K562 (cell line): ENCODE data around the gene RELA. TPM values are rescaled to one million over a fixed set of nuclear protein-coding genes. Genes with fewer than 3 reads are reported as not detected.
A peak's percentile ranks its signal among the peaks of the same experiment; 100 is the strongest.
"Not testable (repeated sequence)": the region's sequence is repeated elsewhere in the genome, so short reads cannot be mapped to it uniquely, and the experiment has no call there.

Source experiments
- ATAC-seq: fragments of 200-7000 bp; cut with Tn5 transposase; 3 replicates; pipeline ENCODE4 v1.9.1; 2020; ENCODE audit warnings: moderate library complexity
- BruUV-seq: library from RNA; stranded (reverse); fragments of 400-500 nt; replicated peaks from 2 replicates; lab custom pipeline; 2021; lab: Mats Ljungman, UMichigan
- CTCF ChIA-PET: fragments of 300-600 bp; formaldehyde crosslinking; extraction: SDS; loops from one replicate; lab custom pipeline; 2021; ENCODE audit warnings: low intra/inter-chr PET ratio; lab: Yijun Ruan, JAX
- POLR2A ChIA-PET: fragments of 300-600, 350-650 bp; sonication (Branson Sonifier 250); formaldehyde crosslinking; extraction: SDS; loops from one replicate; lab custom pipeline; 2021; ENCODE audit warnings: antibody characterized with exemption, inconsistent platforms; lab: Yijun Ruan, JAX
- DNase-seq, 4 experiments: peaks; one replicate each; pipeline versions ENCODE4 v3.0.0 to v3.0.0-alpha.2; 2011 to 2018; ENCODE audit warnings: low spot score in 3 of 4, mixed read lengths in 3 of 4; ENCODE audit errors: extremely low read depth in 1 of 4
- FAIRE-seq: peaks from 2 replicates; lab custom pipeline; 2011; peaks lifted over from hg19 to GRCh38; lab: Jason Lieb, UNC
- H2AFZ ChIP-seq: 2 replicates; pipeline ENCODE4 v1.6.0; 2011; ENCODE audit warnings: low read depth, low read length, control low read depth, inconsistent platforms
- H3K27ac ChIP-seq: fragments of 200-600 bp; 3 replicates; pipeline ENCODE4 v1.8.0; 2011; ENCODE audit warnings: low read depth, mild to moderate bottlenecking, control low read depth, inconsistent platforms, low read length, moderate library complexity, mixed read lengths; ENCODE audit errors: extremely low read depth
- H3K27me3 ChIP-seq, 2 experiments: fragments of 300-600 bp in 1 of 2; 2 replicates in 1 of 2; 3 replicates in 1 of 2; pipeline versions ENCODE4 v1.6.0 to v1.8.0; 2011; ENCODE audit warnings: inconsistent platforms in 2 of 2, low read length in 2 of 2, mild to moderate bottlenecking in 1 of 2, mixed read lengths in 1 of 2, moderate library complexity in 1 of 2; ENCODE audit not compliant: control insufficient read depth in 2 of 2, insufficient read depth in 2 of 2
- H3K36me3 ChIP-seq: fragments of 300-600 bp; 3 replicates; pipeline ENCODE4 v1.8.0; 2011; ENCODE audit warnings: mild to moderate bottlenecking, low read length, inconsistent platforms; ENCODE audit not compliant: control insufficient read depth, insufficient read depth
- H3K4me1 ChIP-seq, 2 experiments: fragments of 200-600 bp in 1 of 2; replicated peaks in 1 of 2; 2 replicates in 1 of 2; 3 replicates in 1 of 2; pipeline versions ENCODE4 v1.5.1 to v1.8.0; 2011; ENCODE audit warnings: inconsistent platforms in 2 of 2, low read length in 2 of 2, mild to moderate bottlenecking in 1 of 2, mixed read lengths in 1 of 2, moderate library complexity in 1 of 2; ENCODE audit not compliant: control insufficient read depth in 2 of 2, insufficient read depth in 2 of 2
- H3K4me2 ChIP-seq: 2 replicates; pipeline ENCODE4 v1.6.1; 2011; ENCODE audit warnings: low read length, control low read depth, inconsistent platforms, mixed read lengths; ENCODE audit not compliant: insufficient read depth
- H3K4me3 ChIP-seq: fragments of 200-600 bp; sonication (generic), shearing (Covaris generic); 2 replicates; pipeline ENCODE4 v1.5.1; 2016; ENCODE audit warnings: control low read depth, inconsistent platforms
- H3K79me2 ChIP-seq: fragments of 200-600 bp; 3 replicates; pipeline ENCODE4 v1.8.0; 2011; ENCODE audit warnings: low read length, inconsistent platforms; ENCODE audit not compliant: control insufficient read depth, insufficient read depth
- H3K9ac ChIP-seq, 2 experiments: 2 replicates each; pipeline versions ENCODE4 v1.6.0 to v1.6.1; 2011; ENCODE audit warnings: low read depth in 2 of 2, low read length in 2 of 2, control low read depth in 1 of 2, inconsistent platforms in 1 of 2, mild to moderate bottlenecking in 1 of 2, mixed read lengths in 1 of 2; ENCODE audit not compliant: insufficient read depth in 1 of 2
- H3K9me1 ChIP-seq: one replicate; pipeline ENCODE4 v1.6.0; 2011; ENCODE audit warnings: inconsistent platforms, mild to moderate bottlenecking, low read length, moderate library complexity; ENCODE audit not compliant: control insufficient read depth, insufficient read depth
- H3K9me3 ChIP-seq: replicated peaks from 2 replicates; pipeline ENCODE4 v1.5.1; 2011; ENCODE audit warnings: low read depth, low read length, inconsistent platforms; ENCODE audit not compliant: control insufficient read depth, insufficient read depth
- H4K20me1 ChIP-seq: replicated peaks from 2 replicates; pipeline ENCODE4 v1.6.1; 2011; ENCODE audit warnings: low read length, inconsistent platforms, mixed read lengths; ENCODE audit not compliant: control insufficient read depth, insufficient read depth
- ADNP ChIP-seq: fragments of 200-800 bp; sonication (Bioruptor generic); IDR thresholded peaks from 2 replicates; pipeline ENCODE4 v1.6.1; 2016; ENCODE audit warnings: missing genetic modification characterization, missing compliant biosample characterization
- BCOR ChIP-seq: fragments of 450-650 bp; IDR thresholded peaks from 2 replicates; pipeline ENCODE4 v1.6.1; 2016
- DMBX1 ChIP-seq: fragments of 250-450 bp; sonication (Bioruptor Pico); IDR thresholded peaks from 2 replicates; pipeline ENCODE4 v1.8.0; 2022; ENCODE audit warnings: inconsistent platforms, mild to moderate bottlenecking, moderate library complexity, borderline replicate concordance
- EGR1 ChIP-seq: fragments of 450-650 bp; conservative IDR thresholded peaks from 2 replicates; pipeline ENCODE4 v1.6.1; 2017; ENCODE audit warnings: mild to moderate bottlenecking
- EP400 ChIP-seq: fragments of 450-650 bp; IDR thresholded peaks from 2 replicates; pipeline ENCODE4 v1.6.1; 2017; ENCODE audit warnings: antibody characterized with exemption, mild to moderate bottlenecking, moderate library complexity
- FOXM1 ChIP-seq, 2 experiments: fragments of 450-650 bp in 1 of 2; sonication (generic) in 1 of 2; formaldehyde crosslinking in 1 of 2; IDR thresholded peaks; 2 replicates each; pipeline versions ENCODE4 v1.6.1 to v1.9.0; 2017 to 2022; ENCODE audit warnings: low read depth in 2 of 2, mild to moderate bottlenecking in 2 of 2, missing genetic modification reagents in 1 of 2, moderate library complexity in 1 of 2
- KDM1A ChIP-seq, 2 experiments: fragments of 450-650 bp; IDR thresholded peaks; 2 replicates each; pipeline ENCODE4 v1.6.1; 2016; ENCODE audit warnings: mild to moderate bottlenecking in 2 of 2
- KDM4B ChIP-seq, 2 experiments: fragments of 450-650 bp in 1 of 2; sonication (generic) in 1 of 2; IDR thresholded peaks; 2 replicates each; pipeline ENCODE4 v1.6.1; 2016 to 2017; ENCODE audit warnings: borderline replicate concordance in 2 of 2, antibody characterized with exemption in 1 of 2, low read depth in 1 of 2, mild to moderate bottlenecking in 1 of 2
- MCM3 ChIP-seq: fragments of 450-650 bp; IDR thresholded peaks from 2 replicates; pipeline ENCODE4 v1.6.1; 2016
- NR1H2 ChIP-seq: sonication (generic); formaldehyde crosslinking; IDR thresholded peaks from 2 replicates; pipeline ENCODE4 v1.4.0; 2020; ENCODE audit warnings: mild to moderate bottlenecking, missing genetic modification reagents
- RBM22 ChIP-seq: fragments of 200-400 bp; formaldehyde crosslinking; IDR thresholded peaks from 2 replicates; pipeline ENCODE4 v1.6.1; 2018; ENCODE audit warnings: low read length, low read depth; ENCODE audit not compliant: poor library complexity, severe bottlenecking
- RCOR1 ChIP-seq, 2 experiments: IDR thresholded peaks; 2 replicates each; pipeline ENCODE4 v1.6.1; 2012; ENCODE audit warnings: low read depth in 2 of 2, low read length in 2 of 2, borderline replicate concordance in 1 of 2, improper control_type of control experiment in 1 of 2
- SMARCA5 ChIP-seq: fragments of 450-650 bp; IDR thresholded peaks from 2 replicates; pipeline ENCODE4 v1.6.1; 2016
- ZBTB1 ChIP-seq: sonication (generic); formaldehyde crosslinking; IDR thresholded peaks from 2 replicates; pipeline ENCODE4 v1.8.1; 2023; ENCODE audit warnings: missing genetic modification reagents, low read depth, mild to moderate bottlenecking, borderline replicate concordance
- ZFP1 ChIP-seq: fragments of 450-650 bp; formaldehyde crosslinking; IDR thresholded peaks from 2 replicates; pipeline ENCODE4 v1.4.0; 2020; ENCODE audit warnings: mild to moderate bottlenecking, mixed read lengths
- ZKSCAN8 ChIP-seq: fragments of 200-800 bp; sonication (Bioruptor generic); IDR thresholded peaks from 2 replicates; pipeline ENCODE4 v1.6.1; 2016; ENCODE audit warnings: missing genetic modification characterization, missing compliant biosample characterization
- ZNF316 ChIP-seq: fragments of 450-650 bp; IDR thresholded peaks from 2 replicates; pipeline ENCODE4 v1.6.1; 2016
- ZNF584 ChIP-seq: fragments of 200-800 bp; sonication (Bioruptor generic); IDR thresholded peaks from 2 replicates; pipeline ENCODE4 v1.6.1; 2016; ENCODE audit warnings: low read depth, mild to moderate bottlenecking, missing genetic modification characterization, missing compliant biosample characterization
- WGBS: fragments of 100-300 bp; shearing (Covaris generic); methylation state at CpG from one replicate; pipeline ENCODE4 v1.1.6; 2016; ENCODE audit warnings: low coverage, mixed read lengths; ENCODE audit not compliant: insufficient coverage; ENCODE audit errors: missing lambda C conversion rate; 5-methylcytosine and 5-hydroxymethylcytosine counted together
- in situ Hi-C: fragments of 300-500 bp; cut with MboI; formaldehyde crosslinking; loops from 4 replicates; pipeline ENCODE4 v1.15.0; 2018; ENCODE audit warnings: inconsistent platforms, mixed read lengths
- intact Hi-C: fragments of 100-400 bp; cut with micrococcal nuclease; formaldehyde crosslinking; loops from 2 replicates; pipeline ENCODE4 v1.14.2; 2022
- polyA plus RNA-seq, 8 experiments: library from polyadenylated mRNA; depleted of rRNA in 4 of 8; stranded (reverse) in 5 of 8; unstranded in 3 of 8; fragments of >200 nt; fragmentation: Nextera tagmentation in 2 of 8; fragmentation: Illumina TruSeq in 1 of 8; extraction: Ambion mirVana in 2 of 8; extraction: Trizol in 1 of 8; gene quantifications; 2 replicates each; pipeline versions ENCODE4 v1.2.1 to v1.2.3, GENCODE V29; 2011 to 2014; ENCODE audit warnings: inconsistent platforms in 1 of 8, missing spikeins in 1 of 8
- total RNA-seq, 7 experiments: library from RNA; depleted of rRNA in 6 of 7; stranded (reverse); fragments of >200 nt in 6 of 7; fragmentation: Illumina TruSeq in 2 of 7; extraction: Trizol in 2 of 7; gene quantifications; 2 replicates each; pipeline versions ENCODE4 v1.2.1 to v1.2.3, GENCODE V29; 2011 to 2021; ENCODE audit warnings: low replicate concordance in 1 of 7

RELA gene
- total and polyA plus RNA-seq, 9 of the 15 experiments (the other 6 are each of a cell fraction or from before 2014, with no cell fraction given): 6.0 to 67.4 (median 20.6) TPM

GRCh38 chr11:65692367-65692766, 29.7 kb upstream of the RELA start (continued):
- TF ChIP-seq ZBTB1 (no peak), DMBX1 (peak; percentile 33; the same call in 1 of the 2 replicates), NR1H2 (CRISPR knock-in tag) (no peak), RCOR1 (IDR thresholded peaks at IDR 0.05; ENCODE audit: borderline replicate concordance in 1 of 2, low read depth in 2 of 2, low read length in 2 of 2) (0 out of 4 replicates have a peak, but pooled peaks of 1 of the 2 experiments have one; percentile 41), RBM22 (no peak), MCM3 (no peak), KDM4B (IDR thresholded peaks at IDR 0.05; ENCODE audit: borderline replicate concordance in 2 of 2, low read depth in 1 of 2) (no peak), ZFP1 (no peak), FOXM1 (IDR thresholded peaks at IDR 0.05; ENCODE audit: low read depth) (peak; percentile 43; the same call in 1 of the 2 replicates), FOXM1 (CRISPR knock-in tag; IDR thresholded peaks at IDR 0.05; ENCODE audit: low read depth) (no peak)

GRCh38 chr11:65691847-65692246, 29.1 kb upstream of the RELA start:
- peak; percentile 39 for ATAC-seq
- H3K79me2 ChIP-seq, FAIRE-seq, H3K4me2 ChIP-seq, H3K27me3 ChIP-seq, H3K9me3 ChIP-seq, BruUV-seq, H4K20me1 ChIP-seq, H3K4me3 ChIP-seq, intact Hi-C loops, H3K9me1 ChIP-seq, in situ Hi-C loops, H3K36me3 ChIP-seq, DNase-seq: not testable (repeated sequence)
- Histone ChIP-seq H3K27ac (peak overlapping the region; percentile 82; the same call in 2 of the 3 replicates), H3K4me1 (peaks cover 8 to 14% of the 10 kb centered on the region in 2 experiments; a peak in 3 of 5 replicates), H3K9ac (peak overlapping the region in 1 of 2 experiments; percentile 60; a peak in 2 of 4 replicates), H2AFZ (peak overlapping the region; percentile 96)
- POLR2A ChIA-PET: interaction anchor here (0.6 to 1.4 kb wide), 7 partner anchors 9 to 300 kb away, joined by 3 to 4 read pairs (median 3); partner anchors contain the start of genes RELA and RNASEH2C
- TF ChIP-seq EGR1: peak; percentile 41; the same call in 1 of the 2 replicates
- peak; percentile 43 to 56; a peak in 3 of 4 replicates for TF ChIP-seq KDM1A (IDR thresholded peaks at IDR 0.05)
- peak; percentile 81; the same call in 1 of the 2 replicates for TF ChIP-seq BCOR
- 0 out of 2 replicates have a peak, but pooled peaks have one; percentile 24 for TF ChIP-seq ZNF316
- 0 out of 2 replicates have a peak, but pooled peaks have one; percentile 36 for TF ChIP-seq EP400
- peak; percentile 64; the same call in 1 of the 2 replicates for TF ChIP-seq SMARCA5
- TF ChIP-seq ZKSCAN8 (CRISPR knock-in tag): 0 out of 2 replicates have a peak, but pooled peaks have one; percentile 41
- peak; percentile 41; the same call in 1 of the 2 replicates for TF ChIP-seq ADNP (tag)
- TF ChIP-seq ZNF584: peak; percentile 17; the same call in 1 of the 2 replicates
- 57% methylated on average over 8 of the region's 8 CpGs for WGBS
- CTCF ChIA-PET: interaction anchor here (1.1 kb wide), 1 partner anchor 297 kb away, joined by 3 read pairs; no protein-coding TSS in a partner anchor
